Gastroesophageal sphincter (tissue), 3 donors: ENCODE data around the gene AFM.
A peak's percentile ranks its signal among the peaks of the same experiment; 100 is the strongest.

Source experiments
- EP300 ChIP-seq: sonication (generic); formaldehyde crosslinking; IDR thresholded peaks from one replicate; pipeline ENCODE4 v1.6.1; 2017; ENCODE audit warnings: antibody characterized with exemption, mild to moderate bottlenecking
- POLR2A ChIP-seq, 2 donors: fragments of 450-650 bp; IDR thresholded peaks; one replicate each; pipeline ENCODE4 v1.6.1; 2017; ENCODE audit warnings: antibody characterized with exemption in 2 of 2, mild to moderate bottlenecking in 2 of 2, moderate library complexity in 1 of 2
- POLR2AphosphoS5 ChIP-seq: sonication (generic); formaldehyde crosslinking; IDR thresholded peaks from one replicate; pipeline ENCODE4 v1.6.1; 2017; ENCODE audit warnings: antibody characterized with exemption
- TF ChIP-seq, protein P1 (sequence below), 4 experiments: fragments of 200-600 bp in 2 of 4; fragments of 450-650 bp in 2 of 4; sonication (generic) in 1 of 4; IDR thresholded peaks; one replicate each; pipeline ENCODE4 v1.5.1; 2017 to 2019; ENCODE audit warnings: antibody characterized with exemption in 4 of 4, mild to moderate bottlenecking in 2 of 4, moderate library complexity in 2 of 4

GRCh38 chr4:73434311-73434710, 47.2 kb upstream of the AFM start:
- TF ChIP-seq POLR2A (IDR thresholded peaks at IDR 0.05) (no peak), EP300 (no peak), POLR2AphosphoS5 (no peak)
- TF ChIP-seq, protein P1, sequence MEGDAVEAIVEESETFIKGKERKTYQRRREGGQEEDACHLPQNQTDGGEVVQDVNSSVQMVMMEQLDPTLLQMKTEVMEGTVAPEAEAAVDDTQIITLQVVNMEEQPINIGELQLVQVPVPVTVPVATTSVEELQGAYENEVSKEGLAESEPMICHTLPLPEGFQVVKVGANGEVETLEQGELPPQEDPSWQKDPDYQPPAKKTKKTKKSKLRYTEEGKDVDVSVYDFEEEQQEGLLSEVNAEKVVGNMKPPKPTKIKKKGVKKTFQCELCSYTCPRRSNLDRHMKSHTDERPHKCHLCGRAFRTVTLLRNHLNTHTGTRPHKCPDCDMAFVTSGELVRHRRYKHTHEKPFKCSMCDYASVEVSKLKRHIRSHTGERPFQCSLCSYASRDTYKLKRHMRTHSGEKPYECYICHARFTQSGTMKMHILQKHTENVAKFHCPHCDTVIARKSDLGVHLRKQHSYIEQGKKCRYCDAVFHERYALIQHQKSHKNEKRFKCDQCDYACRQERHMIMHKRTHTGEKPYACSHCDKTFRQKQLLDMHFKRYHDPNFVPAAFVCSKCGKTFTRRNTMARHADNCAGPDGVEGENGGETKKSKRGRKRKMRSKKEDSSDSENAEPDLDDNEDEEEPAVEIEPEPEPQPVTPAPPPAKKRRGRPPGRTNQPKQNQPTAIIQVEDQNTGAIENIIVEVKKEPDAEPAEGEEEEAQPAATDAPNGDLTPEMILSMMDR (IDR thresholded peaks at IDR 0.05) = peak in 1 of 4 experiments; percentile 15
